ENCODE measurements around the gene VENTX. TPM values are rescaled to one million over a fixed set of nuclear protein-coding genes. Genes with fewer than 3 reads are reported as not detected.

The VENTX gene
- total and polyA plus RNA-seq, 10 of the 15 experiments (the other 5 are each of a cell fraction or from before 2014, with no cell fraction given), result 0.05 TPM; not detected in 9

DNA sequence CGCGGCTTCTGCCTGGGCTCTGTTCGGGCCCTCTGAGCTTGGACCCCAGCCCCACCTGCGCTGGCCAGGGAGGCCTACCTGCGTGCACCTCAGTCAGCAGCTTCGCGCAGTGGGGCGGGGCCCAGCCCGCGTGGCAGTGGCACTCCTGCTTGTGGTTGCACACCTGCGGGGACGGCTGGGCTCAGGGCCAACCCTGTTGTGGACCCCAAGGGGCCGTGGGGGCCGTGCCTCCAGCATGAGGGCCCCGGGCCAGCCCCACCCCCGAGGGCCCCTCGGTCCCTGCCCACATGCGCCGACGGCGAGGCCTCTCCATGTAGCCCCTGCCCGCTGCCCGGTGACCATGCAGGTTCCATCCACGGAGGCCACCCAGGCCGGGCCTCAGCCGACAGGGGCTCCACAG lies 31.7 kb downstream of the VENTX start:
- H3K27me3 ChIP-seq (replicated peaks in 1 of 2; ENCODE audit: control insufficient read depth in 2 of 2, insufficient read depth in 2 of 2, low read length in 1 of 2), result no peaks in the 10 kb centered on the region
- ChIA-PET SMC1A (ENCODE audit: uncharacterized antibody, unreplicated experiment) (no interaction called here), RAD21 (ENCODE audit: unreplicated experiment) (no interaction called here), POLR2A (no interaction called here), CTCF (no interaction called here)
- no peak overlapping the region for H2AFZ ChIP-seq (ENCODE audit: control insufficient read depth, low read depth, low read length)
- in situ Hi-C loops (cut with MboI), result no loop called here
- no peaks in the 10 kb centered on the region for H4K20me1 ChIP-seq (ENCODE audit: control insufficient read depth, insufficient read depth)
- ATAC-seq, result no peak
- no peak overlapping the region for H3K27ac ChIP-seq (ENCODE audit: control insufficient read depth, insufficient read depth)
- no peak for DNase-seq (ENCODE audit: low read depth, low spot score)
- BruUV-seq (replicated peaks), result no TSS peak
- H3K36me3 ChIP-seq (ENCODE audit: control insufficient read depth in 2 of 2, insufficient read depth in 2 of 2, low read length in 1 of 2), result peaks cover 10 to 37% of the 10 kb centered on the region in 2 experiments
- H3K4me2 ChIP-seq (ENCODE audit: control insufficient read depth, insufficient read depth), result no peak overlapping the region
- intact Hi-C loops (cut with micrococcal nuclease; ENCODE audit: unreplicated experiment), result no loop called here
- no peak for FAIRE-seq
- 86% methylated on average over 26 of the region's 26 CpGs for WGBS (ENCODE audit: insufficient coverage, insufficient replicate concordance, low lambda C conversion rate, missing lambda C conversion rate)
- peaks cover 4% of the 10 kb centered on the region for H3K79me2 ChIP-seq (ENCODE audit: control insufficient read depth, insufficient read depth, low read length)
- no peak overlapping the region for H3K4me3 ChIP-seq
- no peaks in the 10 kb centered on the region for H3K4me1 ChIP-seq (ENCODE audit: control insufficient read depth, insufficient read depth, low read length)
- H3K9me3 ChIP-seq (replicated peaks; ENCODE audit: control insufficient read depth, insufficient read depth, low read length), result no peaks in the 10 kb centered on the region
- H3K9ac ChIP-seq (ENCODE audit: control insufficient read depth, insufficient read depth, low read length), result no peak overlapping the region
- TF ChIP-seq SMAD1 (IDR thresholded peaks at IDR 0.05; ENCODE audit: low read depth, partially characterized antibody) (no peak), KDM1A (IDR thresholded peaks at IDR 0.05; ENCODE audit: borderline replicate concordance) (no peak), TBL1XR1 (IDR thresholded peaks at IDR 0.05; ENCODE audit: low read depth, low read length) (no peak), TARDBP (IDR thresholded peaks at IDR 0.05; ENCODE audit: borderline replicate concordance) (no peak), BHLHE40 (IDR thresholded peaks at IDR 0.05; ENCODE audit: borderline replicate concordance in 1 of 2, low read depth in 2 of 2, low read length in 1 of 2) (no peak), CREB1 (IDR thresholded peaks at IDR 0.05; ENCODE audit: low read depth) (no peak), FOS (IDR thresholded peaks at IDR 0.05; ENCODE audit: borderline replicate concordance, extremely low read depth, insufficient read length) (no peak), MXI1 (IDR thresholded peaks at IDR 0.05; ENCODE audit: low read depth, low read length) (no peak), SUPT20H (IDR thresholded peaks at IDR 0.05; ENCODE audit: borderline replicate concordance, control insufficient read depth, low read depth, low read length) (no peak), SUZ12 (IDR thresholded peaks at IDR 0.05; ENCODE audit: unreplicated experiment) (no peak), SMC3 (IDR thresholded peaks at IDR 0.05; ENCODE audit: borderline replicate concordance, low read length) (no peak), STAT1 (conservative IDR thresholded peaks at IDR 0.05) (no peak), ZNF592 (IDR thresholded peaks at IDR 0.05) (no peak), BRCA1 (IDR thresholded peaks at IDR 0.05; ENCODE audit: low read depth, low read length) (no peak), MYC (IDR thresholded peaks at IDR 0.05; ENCODE audit: insufficient read depth, insufficient read length, insufficient replicate concordance, low read length, severe bottlenecking) (no peak), USF1 (IDR thresholded peaks at IDR 0.05; ENCODE audit: borderline replicate concordance, extremely low read length, insufficient read depth, low read depth, low read length) (no peak), ETV6 (conservative IDR thresholded peaks at IDR 0.05 in 1 of 2, IDR thresholded peaks at IDR 0.05 in 1 of 2; ENCODE audit: borderline replicate concordance in 1 of 2, low read depth in 1 of 2) (no peak), RAD21 (IDR thresholded peaks at IDR 0.05; ENCODE audit: insufficient read depth, low read depth, low read length) (no peak)
- TF ChIP-seq, protein P1, sequence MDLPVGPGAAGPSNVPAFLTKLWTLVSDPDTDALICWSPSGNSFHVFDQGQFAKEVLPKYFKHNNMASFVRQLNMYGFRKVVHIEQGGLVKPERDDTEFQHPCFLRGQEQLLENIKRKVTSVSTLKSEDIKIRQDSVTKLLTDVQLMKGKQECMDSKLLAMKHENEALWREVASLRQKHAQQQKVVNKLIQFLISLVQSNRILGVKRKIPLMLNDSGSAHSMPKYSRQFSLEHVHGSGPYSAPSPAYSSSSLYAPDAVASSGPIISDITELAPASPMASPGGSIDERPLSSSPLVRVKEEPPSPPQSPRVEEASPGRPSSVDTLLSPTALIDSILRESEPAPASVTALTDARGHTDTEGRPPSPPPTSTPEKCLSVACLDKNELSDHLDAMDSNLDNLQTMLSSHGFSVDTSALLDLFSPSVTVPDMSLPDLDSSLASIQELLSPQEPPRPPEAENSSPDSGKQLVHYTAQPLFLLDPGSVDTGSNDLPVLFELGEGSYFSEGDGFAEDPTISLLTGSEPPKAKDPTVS (IDR thresholded peaks at IDR 0.05; ENCODE audit: low read depth, low read length), result no peak
